ENCODE measurements around the gene NPR2.
A peak's percentile ranks its signal among the peaks of the same experiment; 100 is the strongest.

NPR2 gene

DNA sequence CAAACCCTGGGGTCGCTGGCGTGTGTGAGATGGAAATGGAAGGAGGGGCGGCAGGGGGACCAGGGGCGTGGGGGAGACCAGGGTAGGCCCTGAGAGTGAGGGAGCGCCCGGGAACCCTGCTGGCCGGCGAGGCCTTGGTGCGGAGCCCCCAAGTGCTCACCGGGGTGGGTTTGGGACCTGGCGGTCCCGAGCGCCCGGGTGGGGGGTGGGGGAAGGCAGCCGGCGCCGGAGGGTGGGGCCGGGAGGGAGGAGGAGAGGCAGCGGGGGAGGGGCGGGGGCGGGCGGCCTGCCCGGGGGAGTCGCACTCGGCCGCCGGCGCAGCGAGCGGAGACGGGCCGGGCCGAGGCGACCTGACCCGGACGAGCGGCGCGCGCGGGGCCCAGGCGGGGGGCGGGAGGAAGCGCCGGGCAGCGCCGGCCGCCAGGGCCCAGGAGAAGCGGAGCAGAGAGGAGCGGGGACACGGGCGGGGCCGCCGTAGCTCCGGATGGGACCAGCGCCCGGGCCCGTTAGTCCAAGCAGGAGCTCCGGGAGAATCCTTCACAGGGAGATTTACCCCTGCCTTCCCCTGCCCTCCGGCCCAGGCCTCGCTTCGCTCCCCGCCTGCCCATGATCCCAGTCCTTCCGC is at the start of gene NPR2:
TSS of gene NPR2 (plus strand) at position 295 of the 625 bp plus-strand sequence. CDS start 818 bp downstream, outside the sequence.
- DNase-seq (ENCODE audit: low read depth): no peak

DNA sequence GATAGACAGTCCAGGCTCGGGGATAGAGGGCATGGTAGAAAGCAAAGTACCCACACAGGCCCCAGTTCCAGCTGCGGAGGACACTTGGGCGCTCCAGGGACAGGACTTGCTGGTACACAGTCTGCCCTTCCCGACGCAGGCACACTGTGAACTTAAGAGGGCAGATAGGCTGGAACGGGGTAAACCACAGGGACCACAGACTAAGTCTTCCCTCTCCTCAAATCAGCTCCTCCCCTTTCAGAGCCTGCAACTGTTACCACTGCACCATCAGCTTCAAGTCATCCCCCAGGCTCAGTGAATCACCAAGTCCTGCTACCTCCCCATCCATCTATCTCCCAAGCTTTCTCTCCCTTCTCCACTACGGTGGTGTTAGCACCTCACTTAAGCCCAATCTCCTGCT is 49.7 kb upstream of the NPR2 start:
- DNase-seq (ENCODE audit: low read depth): peak; percentile 60

DNA sequence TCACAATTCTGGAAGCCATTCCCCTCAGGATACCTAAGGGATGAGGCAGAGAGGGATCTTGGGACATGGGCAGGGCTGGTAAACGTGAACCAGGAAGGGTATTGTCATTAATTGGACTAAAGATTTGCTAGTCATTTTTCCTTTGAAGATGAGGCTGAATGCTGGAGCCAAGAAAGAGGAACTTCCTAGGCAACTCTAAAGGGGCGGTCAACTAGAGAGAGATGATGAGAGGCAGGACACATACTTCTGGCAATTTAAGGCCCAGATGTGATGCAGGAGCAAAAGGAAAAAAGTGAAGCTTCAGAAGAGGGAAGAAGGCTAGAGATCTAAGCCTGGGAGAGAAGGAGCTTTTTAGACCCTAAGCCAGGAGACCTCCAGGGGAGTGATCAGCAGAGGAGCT is 47.9 kb upstream of the NPR2 start:
- no peak for DNase-seq (ENCODE audit: low read depth)

DNA sequence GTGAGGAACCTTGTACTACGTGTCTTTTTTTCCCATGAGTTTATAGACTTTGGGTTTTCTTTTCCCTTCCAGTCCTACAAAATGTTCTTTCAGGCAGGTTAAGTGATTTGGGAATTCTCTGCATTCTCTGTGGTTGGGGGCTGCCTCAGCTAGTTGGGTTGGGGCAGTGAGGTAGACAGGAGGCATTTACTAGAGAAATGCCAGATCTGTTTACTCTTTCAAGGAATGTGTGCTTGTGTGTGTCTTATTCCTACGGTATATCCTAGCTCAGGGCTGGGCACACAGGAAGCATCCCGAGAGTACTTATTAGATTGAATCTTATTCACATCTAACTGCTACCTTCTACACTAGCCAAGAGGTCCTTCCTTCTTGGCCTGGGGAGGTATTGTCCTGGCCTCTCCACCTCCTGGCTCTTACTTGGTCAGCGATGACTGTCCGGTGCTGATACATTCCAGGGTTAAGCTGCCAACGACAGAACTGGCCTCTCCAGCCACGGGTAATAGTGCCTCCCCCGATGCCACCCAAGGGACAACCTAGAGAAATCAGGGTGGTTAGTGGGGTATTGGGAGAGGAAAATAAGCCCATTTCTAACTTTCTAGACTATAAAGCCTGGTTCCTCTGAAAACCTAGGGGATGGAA is 47.4 kb upstream of the NPR2 start:
- DNase-seq (ENCODE audit: low read depth): no peak

DNA sequence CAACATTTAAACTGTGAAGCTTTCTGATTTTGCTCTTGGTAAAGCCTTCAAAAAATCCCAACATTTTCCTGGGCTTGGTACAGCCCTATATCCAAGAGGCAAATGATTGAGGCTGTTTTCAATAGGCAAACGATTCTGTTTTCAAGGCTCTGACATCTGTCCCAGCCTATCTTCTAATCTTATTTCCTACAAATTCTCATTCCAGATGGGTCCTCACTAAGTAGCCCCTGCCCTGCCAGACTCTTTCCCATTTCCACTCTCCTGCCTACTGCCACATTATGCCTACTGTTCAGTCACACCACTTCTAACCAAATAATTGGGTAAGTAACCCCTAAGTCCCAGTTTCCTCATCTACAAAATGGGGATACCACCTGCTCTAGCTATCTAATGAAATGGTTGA is 45.8 kb upstream of the NPR2 start:
- no peak for DNase-seq (ENCODE audit: low read depth)

DNA sequence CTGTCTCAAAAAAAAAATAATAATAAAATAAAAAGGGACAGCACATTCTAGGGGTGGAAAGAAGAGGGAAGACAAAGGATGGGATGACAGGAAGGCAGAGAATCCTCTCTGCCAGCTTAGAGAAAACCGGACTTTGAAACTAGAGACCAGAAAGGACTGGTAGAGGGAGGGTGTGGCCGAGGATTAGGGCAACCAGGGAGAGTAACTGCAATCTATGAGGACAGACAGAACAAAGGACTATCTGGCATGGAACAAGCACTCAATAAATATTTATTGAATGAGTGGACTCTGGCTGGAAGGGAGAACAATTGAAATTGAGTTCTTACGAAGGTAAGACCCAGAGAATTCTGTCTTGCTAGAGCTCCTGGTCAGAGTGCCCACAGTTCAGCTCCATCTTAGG is 44.8 kb upstream of the NPR2 start:
- DNase-seq (ENCODE audit: low read depth): no peak

DNA sequence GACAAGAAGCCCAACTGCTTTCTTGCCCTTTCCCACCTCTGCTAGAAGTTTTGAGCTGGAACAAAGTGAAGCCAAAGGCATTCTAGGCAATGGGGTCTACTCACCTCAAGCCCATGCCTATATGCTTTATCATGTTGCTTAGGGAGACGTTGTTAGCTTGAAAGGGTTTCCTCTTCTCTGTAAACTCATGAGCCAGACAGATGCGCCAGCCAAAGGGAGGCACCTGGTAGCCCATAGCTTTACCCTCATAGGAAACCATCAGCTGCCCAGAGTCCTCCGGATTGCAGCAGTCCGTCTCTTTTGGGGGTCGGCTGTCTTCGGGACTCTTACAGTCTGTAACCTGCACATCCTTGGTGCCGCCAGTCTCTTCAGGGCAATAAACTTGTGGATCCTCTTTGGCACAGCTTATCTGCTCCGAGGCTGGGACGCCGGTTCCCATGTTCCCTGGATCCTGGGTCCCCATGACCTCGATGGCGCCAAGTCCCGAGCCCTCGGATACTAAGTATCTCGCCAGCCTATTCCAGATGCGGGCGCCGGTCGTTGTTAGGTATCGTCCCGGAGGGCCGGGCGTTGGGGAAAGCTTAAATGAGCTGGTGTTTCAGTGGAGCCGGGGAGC is 43.0 kb upstream of the NPR2 start:
- no peak for DNase-seq (ENCODE audit: low read depth)

DNA sequence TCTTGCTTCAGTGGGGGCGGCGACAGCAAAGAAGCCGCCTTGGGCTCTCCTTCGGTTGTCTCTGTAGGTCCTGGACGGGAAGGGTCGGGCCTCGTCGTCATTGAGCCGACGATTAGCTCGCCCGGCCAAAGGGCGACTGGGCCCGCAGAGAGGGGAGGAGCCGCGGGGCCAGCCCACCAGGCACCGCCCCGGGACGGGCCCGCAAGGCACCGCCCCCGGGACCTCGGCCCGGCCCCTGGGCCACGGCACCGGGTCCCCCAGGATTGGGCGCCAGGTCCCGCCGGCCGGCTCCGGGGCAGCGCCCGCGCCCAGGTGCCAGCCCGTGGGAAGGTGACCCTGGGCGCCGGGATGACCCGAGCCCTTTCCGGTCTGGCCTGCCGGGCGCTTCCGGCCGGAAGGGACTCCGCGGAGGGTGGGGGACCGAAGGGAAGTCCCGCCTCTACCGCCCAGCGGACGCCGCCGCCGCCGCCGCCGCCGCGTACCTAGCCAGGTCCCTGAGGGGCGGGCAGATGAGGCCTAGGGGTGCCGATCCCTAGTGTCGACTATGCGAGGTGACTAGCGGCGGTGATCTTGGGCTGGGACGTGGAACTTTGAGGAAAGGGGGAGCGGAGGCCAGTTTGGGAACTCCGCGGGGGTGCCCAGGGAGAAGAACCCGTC is 42.4 kb upstream of the NPR2 start, which contains the start of the genes GBA2 and RGP1:
TSS of gene GBA2 (minus strand) at position 371 of the 657 bp plus-strand sequence. CDS start 524 bp downstream, outside the sequence.
TSS of gene RGP1 (plus strand) at position 430 of the 657 bp plus-strand sequence. CDS start 469 bp downstream, outside the sequence.
- peak; percentile 60 for DNase-seq (ENCODE audit: low read depth)

DNA sequence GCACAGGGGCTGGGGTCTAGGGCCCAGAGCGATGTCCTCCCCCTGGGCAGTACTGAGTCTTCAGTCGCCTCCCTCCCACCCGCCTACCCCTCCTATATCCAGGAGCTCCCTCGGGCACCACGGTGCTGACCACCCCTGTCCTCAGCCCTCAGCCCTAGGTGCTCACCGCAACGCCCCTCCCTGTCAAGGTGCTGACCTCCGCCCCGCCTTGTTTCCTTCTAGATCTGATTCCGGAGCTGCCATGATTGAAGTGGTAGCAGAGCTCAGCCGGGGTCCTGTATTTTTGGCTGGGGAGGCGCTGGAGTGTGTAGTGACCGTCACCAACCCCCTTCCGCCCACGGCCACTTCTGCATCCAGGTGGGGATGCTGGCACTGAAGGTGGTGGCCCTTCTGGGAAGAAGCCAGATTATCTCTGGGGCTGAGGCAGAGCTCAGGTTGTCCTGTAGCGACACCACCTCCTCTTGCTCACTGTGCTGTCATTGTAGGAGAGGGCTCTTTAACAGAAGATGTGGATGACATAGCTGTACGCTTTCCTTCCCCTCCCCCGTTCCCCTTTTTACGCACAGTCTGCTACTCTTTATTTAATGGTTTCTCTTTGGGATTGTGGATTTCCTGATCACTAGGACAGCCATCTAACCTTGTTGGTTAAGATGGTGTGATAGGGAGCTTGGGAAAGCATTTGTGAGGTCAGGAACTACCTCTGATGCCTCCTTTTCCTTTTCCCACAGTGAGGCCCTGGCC is 41.7 kb upstream of the NPR2 start:
- no peak for DNase-seq (ENCODE audit: low read depth)

DNA sequence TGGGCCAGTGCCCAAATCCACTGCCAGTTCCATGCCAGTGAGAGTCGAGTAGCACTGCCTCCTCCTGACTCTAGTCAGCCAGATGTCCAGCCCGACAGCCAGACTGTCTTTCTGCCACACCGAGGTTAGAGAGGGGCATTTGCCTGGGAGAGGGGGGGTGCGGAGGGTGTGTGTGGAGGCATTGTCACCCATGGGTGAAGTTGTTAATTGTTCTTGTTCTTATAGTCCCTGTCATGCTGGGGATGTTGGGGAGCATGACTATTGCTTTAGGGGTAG is 41.2 kb upstream of the NPR2 start:
- no peak for DNase-seq (ENCODE audit: low read depth)

DNA sequence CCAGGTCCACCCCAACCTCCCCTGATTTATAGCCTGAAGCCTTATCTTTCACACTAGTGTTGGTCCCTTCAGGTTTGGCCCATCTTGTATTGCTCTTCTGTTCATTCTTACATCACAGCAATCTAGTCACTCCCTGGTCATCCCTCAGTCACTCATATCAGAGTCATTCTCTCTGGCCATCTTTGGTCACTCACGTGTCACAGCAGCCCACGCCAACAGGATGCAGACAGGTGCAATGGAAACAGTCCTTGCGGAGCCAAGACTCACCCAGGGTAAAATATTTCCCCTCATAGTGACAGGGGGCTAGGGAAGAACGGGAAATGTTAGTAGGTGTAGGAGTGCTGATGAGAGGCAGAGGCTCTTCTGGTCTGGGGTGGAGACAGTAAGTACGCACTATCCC is 37.9 kb upstream of the NPR2 start:
- no peak for DNase-seq (ENCODE audit: low read depth)

DNA sequence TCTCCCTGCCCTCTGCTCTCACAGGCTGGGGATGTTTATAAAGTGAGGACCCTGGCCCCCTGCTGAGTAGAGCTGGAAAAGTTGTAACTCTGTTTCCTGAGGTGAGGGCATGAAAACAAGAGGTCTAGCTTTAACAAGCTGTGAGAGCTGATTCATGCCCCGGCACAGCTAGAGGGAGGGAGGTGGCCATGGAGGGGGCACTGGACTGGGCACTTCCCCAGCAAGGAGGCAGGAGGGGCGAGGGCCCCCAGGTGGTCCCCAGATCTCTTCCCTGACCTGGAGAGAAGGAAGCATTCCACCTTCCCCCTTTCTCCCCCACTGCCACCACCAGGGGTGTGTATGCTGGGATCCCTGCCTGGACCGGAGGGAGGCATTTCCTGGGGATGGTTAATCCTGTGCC is 37.1 kb upstream of the NPR2 start, which contains the start of gene MSMP:
TSS of gene MSMP (minus strand) at position 13 of the 400 bp plus-strand sequence. CDS start 147 bp downstream, outside the sequence.
- DNase-seq (ENCODE audit: low read depth): no peak

DNA sequence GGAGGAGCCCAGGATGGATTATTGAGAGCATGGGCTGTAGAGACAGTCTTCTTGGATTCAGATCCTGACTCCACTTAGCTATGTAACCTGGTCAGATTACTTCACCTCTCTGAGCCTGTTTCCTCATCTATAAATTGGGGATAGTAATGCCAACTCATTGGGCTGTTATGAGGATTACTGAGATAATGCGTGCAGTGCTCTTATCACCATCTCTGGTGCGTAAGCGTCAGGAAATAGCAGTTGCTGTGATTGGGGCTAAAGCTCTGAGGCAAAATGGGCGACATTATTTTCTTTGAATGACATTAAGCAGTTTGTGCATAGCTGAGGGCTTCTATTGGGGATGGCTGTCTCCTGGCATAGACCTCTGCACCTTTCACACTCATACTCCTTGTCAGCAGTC is 36.3 kb upstream of the NPR2 start:
- no peak for DNase-seq (ENCODE audit: low read depth)

DNA sequence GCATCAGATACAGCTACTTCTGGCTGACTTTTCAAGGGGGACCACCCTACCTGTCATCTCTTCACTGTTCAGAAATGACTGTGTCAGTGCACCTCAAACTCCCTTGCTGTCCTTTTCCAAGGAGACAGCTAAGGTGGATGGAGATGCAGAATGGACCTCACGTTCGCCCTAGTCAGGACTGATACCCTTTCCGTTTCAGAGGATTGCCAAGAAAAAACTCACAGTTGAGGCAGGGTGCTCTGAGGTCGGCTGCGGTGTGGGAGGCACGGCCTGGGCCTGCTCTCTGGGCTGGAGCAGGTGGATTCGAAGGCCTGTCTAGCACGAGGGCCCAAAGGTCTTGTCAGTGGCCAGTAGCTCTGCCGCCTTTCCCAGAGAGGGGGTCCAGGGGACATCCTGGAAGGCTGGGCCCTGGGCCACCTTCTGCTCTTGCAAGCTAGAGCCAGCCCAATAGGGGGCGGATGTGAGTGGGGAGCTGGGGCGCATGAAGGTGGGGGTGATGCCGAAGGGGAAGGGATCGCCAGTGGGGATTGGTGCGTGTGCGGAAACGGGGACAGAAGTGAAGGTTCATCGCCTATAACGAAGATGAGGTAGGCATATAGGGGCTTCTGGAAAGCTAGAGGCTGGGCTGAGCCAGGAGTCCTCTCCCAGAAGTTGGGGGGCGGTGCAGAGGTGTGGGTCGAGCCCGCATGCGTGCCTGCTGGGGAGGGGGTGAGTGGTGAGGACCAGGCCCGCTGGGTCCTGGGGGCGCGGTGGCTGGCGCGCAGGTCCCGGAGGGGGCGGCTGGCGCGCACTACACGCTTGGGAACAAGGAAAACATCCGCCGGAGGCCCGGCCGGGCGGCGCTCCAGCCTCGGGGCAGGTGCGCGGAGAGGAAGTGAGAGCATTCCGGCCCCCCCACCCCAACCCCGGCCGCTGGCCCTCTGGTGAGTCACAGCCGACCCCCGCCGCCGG is 34.8 kb upstream of the NPR2 start:
- DNase-seq (ENCODE audit: low read depth): peak; percentile 80

DNA sequence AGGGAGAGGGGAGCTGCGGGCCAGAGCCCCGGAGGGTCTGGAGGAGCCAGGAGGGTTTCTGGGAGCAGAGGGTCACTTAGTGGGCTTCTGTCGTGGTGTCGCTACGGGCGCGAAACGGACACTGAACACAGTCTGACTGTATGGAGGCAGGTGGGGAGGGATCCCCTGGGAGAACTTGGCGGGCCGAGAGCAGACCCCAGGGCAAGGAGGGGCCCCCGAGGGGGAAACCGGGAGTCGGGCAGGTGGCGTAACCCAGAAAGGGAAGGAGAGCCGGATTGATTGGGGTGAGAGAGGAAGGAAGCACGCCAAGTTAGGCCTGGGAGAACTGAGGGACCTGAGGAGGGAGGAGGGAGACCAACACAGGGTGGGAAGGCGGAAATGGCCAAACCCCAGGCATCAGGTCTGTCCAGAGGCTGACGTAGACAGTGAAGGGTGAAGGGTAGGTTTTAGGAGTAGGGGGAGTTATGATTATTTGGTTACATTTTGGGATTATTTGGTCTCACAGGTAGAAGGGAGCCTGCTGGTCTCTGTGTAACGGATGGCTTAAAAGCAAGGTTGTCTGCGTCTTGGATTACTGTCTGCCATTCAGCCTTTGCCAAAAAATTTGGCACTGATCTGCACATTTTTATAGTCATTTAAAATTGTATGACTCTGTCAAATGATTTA is 34.0 kb upstream of the NPR2 start:
- peak; percentile 60 for DNase-seq (ENCODE audit: low read depth)

DNA sequence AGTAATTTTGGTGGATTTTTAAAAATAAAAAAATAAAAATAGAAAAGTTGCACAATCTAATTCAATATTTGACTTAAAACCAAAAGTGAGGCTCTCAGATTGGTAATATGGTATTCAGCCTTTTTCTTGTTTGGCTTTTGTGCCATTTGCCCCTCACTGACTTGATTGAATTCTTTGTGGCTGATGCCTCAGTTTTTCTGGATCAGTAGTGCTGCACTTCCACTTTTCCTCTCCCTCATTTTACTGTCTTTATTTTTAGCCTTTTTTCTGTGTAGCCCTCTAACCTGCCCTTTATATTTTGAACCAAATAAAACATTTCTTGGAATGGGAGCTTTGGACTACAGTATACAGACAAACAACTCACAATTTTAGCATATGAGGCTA is 33.5 kb upstream of the NPR2 start:
- DNase-seq (ENCODE audit: low read depth): no peak

DNA sequence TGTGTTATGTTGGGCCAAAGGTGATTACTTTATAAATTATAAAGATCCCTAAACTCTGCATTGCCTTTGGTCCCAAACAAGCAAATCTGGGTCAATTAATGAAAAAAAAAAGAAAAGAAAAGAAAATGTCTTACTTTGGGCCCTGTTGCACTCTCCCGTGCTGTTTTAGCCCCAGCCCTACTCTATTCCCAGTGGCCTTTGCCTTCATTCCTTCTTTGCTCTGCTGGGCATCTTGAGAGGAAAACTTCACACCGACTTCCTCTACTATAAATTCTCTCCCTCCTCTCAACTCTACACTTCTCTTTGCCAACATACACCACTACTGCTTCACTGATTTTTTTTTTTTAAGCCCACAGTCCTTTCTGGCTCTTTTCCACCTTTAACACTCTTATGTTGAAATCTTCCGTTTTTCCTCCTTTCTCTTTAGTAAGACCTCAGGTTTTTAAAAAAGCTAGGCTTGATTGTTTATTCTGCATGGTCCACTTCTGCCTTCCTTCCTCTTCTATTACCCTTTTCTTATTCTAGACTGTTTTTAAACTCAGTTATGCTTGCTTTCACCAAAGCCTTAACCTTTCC is 32.8 kb upstream of the NPR2 start:
- no peak for DNase-seq (ENCODE audit: low read depth)

DNA sequence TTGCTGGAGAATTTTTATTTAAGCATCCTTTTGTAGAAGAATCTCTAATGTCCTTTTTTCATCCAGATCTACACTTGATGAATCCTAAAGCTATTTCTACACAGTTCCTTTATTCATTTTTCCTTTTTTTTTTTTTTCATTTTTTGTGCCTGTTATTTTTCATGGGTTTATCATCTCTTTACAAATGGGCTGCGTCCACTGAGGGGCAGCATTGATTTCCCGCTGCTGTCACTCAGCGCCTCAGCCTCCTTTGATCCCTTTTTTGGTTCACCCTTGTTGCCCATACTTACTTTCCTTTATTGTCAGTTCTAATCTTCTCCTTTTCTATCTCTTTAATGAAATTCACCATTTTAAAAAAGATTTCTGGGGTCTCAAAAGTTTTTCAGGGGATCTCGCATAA is 31.6 kb upstream of the NPR2 start:
- no peak for DNase-seq (ENCODE audit: low read depth)

DNA sequence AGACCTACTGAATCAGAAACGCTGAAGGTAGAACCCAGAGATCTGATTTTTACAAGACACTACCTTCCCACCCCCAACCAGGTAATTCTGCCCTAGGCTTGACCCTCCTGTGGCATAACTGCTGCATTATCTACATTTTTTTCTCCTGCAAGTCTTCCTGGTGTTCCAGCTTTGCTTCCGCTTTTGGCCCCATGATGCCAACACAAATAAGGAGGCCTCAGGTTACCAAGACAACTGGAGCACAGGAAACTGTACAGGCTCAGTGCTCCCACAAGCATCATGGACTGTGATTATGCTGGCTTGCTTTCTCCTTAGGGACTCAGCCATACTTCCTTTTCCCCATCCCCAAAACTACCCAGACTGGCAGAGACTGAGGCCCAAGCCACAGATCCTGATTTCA is 30.7 kb upstream of the NPR2 start:
- DNase-seq (ENCODE audit: low read depth): no peak

DNA sequence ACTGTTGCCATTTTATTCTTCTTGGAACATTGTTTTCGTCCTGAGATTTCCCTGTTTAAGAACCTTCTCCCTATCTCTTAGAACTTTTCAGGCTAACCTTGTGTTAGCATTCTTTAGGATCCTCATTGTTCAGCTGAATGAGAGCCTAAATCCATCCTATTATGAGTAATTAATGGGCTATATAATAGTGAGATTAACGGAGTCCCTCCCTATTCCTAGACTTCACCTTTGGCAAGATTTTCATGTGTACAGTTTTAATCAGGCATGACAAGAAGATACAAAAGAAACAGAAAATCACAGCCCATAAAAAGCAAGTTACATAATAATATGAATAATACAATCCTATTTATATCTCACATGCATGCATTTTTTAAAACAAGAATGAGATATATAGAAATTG is 28.2 kb upstream of the NPR2 start:
- DNase-seq (ENCODE audit: low read depth): no peak

All from CMK (cell line).